Islet precursor cell (in vitro differentiated cells): ENCODE measurements around the gene ARID1A.
"Not testable (repeated sequence)": the region's sequence is repeated elsewhere in the genome, so short reads cannot be mapped to it uniquely, and the experiment has no call there.

ENCODE experiments used
- DNase-seq: peaks from one replicate; pipeline ENCODE4 v3.0.0-alpha.2; 2018

ARID1A gene

DNA sequence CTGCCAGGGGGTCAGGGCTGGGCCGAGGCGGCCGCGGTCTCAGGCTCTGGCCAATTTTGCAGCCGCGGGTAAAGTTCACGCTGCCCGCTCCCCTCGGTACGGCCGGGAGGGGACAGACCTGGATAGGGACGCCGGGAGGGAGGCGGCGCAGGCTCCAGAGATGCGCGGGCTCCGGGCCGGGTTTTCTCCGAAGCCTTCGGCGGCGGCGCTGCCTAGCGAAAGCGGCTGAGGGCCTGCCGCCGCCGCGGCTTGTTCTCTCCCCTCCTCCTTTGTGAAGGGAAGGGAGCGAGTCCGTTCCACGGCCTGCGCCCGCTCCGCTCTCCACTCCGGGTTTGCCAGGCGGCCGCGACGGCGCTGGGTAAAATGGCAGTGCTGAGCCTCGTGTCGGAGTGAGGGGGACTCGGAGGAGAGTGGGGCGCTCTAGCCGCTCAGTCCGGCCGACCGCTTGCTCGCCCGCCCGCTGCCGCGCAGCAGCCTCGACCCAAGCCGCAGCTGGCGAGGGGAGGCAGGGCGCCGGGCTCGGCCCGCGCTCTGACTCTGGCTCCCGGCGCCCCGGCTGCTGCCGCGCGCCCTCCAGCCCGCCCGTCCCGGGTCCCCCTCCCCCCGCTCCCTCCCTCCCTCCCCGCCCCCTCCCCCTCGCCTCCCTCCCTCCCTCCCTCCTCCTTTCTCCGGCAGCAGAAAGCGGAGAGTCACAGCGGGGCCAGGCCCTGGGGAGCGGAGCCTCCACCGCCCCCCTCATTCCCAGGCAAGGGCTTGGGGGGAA is at the start of gene ARID1A:
TSS of gene ARID1A (plus strand) at position 660 of the 763 bp plus-strand sequence. CDS start 389 bp downstream, outside the sequence.
- peak; percentile 98 for DNase-seq

- no peak for DNase-seq
Observed at GRCh38 chr1:26664802-26665201, 31.0 kb upstream of the ARID1A start.

GRCh38 chr1:26666855-26667254 is 29.0 kb upstream of the ARID1A start:
- DNase-seq: no peak

DNA sequence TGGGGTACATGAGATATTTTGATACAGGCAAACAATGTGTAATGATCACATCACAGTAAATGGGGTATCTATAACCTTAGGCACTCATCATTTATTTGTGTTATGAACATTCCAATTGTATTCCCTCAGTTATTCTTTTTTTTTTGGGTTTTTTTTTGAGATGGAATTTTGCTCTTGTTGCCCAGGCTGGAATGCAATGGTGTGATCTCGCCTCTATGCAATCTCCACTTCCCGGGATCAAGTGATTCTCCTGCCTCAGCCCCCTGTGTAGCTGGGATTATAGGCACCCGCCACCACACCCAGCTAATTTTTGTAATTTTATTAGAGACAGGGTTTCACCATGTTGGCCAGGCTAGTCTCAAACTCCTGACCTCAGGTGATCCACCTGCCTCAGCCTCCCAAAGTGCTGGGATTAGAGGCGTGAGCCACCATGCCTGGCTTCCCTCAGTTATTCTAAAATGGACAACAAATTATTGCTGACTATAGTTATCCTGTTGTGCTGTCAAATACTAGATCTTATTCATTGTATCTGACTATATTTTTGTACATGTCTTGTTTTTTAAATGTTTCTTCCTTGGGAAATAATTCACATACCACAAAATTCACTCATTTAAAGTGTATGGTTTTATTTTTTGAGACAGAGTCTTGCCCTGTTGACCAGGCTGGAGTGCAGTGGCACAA is 27.6 kb upstream of the ARID1A start:
- DNase-seq: not testable (repeated sequence)

DNA sequence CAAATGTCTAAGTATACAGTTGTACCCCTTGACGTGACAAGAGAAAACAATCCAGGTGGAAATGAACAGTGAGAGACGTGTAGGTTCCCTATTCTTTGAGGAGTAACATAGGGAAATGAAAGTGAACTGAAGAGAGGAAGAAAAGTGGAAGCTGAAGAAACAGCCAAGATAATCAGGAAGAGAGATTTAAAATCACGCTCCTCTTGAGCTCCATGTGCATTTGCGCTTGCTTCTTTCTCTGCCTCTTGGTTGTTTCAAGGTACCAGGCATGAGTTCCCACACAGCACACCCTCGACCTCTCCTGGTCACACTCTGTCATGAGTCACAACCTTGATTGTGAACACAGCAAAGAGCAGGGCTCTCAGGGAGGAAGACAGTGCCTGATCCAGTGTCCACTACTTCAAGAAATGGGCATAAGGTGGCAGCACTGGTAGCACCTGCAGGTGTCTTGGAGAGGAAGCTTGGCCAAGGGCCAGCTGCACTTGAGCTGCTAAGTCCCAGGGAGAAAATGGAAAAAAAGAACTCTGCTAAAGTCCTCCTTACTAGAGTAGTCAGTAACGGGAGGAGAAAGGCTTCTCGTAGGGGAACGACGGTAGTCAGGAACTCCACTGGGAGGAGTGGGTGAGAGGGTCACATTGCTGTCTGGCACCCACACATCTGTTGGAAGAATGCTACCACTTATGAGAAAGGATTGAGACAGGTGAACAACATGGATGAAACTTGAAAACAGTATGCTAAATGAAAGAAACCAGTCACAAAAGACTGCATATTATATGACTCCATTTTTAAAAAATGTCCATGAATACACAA is 18.3 kb upstream of the ARID1A start:
- peak; percentile 89 for DNase-seq

DNA sequence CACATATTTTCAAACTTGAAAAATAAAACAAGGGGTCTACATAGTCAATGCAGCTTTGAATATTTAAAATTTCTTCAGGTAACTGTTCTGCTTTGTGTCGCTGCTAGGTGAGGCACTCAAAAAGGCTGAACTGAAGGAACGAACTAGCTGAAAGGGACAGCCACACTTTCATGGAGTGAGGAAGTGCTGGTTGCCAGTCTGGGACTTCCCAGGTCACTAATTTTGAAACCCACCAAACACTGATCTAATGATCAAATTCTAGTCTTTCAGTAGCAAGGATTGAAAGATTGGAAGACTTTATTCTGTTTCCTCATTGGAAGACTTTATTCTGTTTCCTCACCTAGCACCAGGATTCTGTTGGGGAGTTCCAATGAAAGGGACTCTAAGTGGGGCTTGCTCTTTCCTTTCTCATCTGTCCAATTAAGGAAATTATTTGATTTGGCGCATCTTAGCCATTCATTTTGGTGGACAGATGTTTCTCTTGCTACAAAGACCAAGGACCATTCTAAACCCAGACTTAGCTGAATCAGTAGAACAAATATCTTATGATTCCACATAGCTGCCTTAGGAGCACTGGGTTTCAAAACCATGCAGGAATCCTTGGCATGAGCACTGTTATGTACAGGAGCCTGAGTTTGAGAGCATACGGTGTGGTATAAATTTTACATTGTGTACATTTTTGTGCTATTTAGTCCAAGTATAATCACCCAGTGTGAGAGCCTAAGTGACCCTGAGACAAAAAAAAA is 10.9 kb upstream of the ARID1A start:
- no peak for DNase-seq

DNA sequence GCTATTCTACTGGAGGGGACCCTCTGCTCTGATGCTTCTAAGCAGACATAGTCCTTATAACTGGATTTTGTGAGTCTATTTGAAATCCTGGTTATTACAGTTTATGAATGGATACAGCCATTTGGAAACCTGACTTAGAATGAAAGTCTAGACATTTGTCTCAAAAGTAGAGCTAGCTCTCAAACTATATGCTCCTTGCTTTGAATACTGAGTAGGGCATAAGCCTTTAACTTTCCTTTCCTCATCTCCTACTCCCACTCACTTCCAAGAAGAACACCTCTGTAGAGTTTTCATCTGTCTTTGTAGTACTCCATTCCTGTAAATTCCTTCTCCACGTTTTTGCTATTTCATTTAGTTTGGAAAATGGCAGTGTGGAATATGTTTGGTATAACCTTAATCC is 9.0 kb upstream of the ARID1A start:
- DNase-seq: no peak

GRCh38 chr1:26689504-26689903 is 6.3 kb upstream of the ARID1A start:
- no peak for DNase-seq

- no peak for DNase-seq
Observed at GRCh38 chr1:26690157-26690556, 5.7 kb upstream of the ARID1A start.

- no peak for DNase-seq
Observed at GRCh38 chr1:26690576-26691031, 5.2 kb upstream of the ARID1A start.

DNA sequence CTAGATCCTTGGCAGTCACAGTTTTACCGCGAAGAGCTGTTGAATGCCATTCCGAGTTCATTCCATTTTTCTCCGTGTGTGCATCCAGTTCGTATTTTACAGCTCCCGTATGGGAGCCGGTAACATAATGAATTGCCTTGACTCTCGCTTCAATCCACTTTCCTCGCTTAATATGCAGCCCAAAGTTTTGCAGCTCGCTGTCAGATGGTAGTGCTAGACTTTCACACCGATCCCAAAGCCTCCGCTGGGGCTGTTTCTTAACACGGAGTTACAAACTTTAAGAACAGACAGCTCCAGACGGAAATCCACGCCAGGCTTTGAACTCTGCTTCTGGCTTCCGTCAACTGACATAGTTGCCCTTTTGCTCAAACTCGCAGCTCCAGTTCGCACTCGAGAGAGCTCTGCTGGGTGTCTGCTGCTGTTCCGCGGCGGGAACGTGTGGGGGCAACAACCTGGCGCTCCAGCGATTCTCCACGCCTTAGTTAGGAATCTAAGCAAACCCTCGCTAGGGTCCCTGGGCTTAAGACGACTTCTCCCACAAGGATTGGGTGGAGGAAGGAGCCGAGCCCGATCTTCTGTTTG is 3.5 kb upstream of the ARID1A start:
- peak; percentile 96 for DNase-seq

DNA sequence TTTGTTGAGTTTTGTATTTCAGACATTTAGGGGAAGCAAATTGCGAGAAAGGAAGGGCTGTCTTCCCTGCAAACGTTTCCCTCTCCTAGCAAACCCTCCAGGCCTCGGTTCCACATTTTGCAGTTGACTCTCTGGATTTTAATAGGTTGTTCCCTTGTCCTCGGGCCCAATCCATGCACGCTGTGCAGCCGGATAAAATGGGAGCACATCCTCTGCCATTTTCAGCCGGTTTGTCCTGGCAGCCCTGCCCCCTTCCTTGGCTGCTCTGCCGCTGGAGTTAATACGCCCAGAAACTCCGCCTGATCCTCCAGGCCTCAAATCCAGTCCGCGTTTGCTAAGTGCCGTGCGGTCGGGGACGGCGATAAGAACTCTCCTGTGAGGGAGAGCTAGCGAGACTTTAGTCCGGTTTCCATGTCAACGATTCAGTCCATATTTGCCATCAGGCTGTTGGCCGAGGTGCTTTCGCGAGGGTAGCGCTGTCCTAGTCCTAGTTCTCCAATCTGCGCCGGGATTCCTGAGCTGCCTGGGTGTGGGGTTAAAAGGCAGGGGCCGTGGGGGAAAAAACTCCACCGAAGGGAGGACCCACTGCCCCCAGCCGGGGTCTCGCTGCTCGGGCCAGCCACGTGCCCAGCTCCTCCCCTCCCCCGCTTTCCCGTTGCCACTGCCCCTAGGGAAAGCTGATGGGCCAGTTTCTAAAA is 2.9 kb upstream of the ARID1A start:
- DNase-seq: peak; percentile 99

- DNase-seq: peak; percentile 85
Observed at GRCh38 chr1:26693599-26694572, 1.9 kb upstream of the ARID1A start.

DNA sequence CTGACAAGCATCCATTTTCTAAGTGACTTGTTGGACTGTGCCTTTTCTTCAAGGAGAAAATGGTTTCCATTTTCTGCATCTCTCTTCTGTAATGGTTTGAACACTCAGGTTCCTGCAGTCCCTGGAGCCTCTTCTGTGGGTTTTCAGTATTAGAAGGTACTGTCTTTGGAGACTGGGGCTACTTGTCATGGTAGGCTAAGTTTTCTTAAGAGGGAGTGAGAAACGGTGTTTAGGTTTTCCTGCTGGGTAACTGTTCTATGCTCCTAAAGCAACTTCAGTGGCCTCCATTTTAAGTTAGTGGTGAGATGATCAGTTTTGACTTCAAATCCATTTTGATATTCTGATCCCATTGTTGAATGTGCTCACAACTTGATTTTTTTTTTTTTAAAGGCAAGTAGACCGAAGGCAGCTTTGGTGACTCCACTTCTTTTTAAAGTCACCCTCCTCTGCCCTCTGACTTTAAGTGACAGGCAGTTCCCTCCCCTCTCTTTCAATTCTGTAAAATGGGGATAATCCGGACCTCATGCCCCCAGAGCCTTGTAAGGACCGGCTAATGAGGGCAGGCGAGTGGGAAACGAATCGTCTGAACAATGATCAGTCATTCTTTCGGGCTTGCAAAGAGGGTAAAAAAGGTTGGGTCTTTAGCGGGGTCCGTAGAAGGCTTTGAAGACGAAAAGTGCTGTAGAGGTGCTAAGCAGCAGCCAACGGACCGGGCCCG is 1.0 kb upstream of the ARID1A start:
- DNase-seq: no peak

GRCh38 chr1:26696119-26696653 is 371 bp downstream of the ARID1A start:
- no peak for DNase-seq

DNA sequence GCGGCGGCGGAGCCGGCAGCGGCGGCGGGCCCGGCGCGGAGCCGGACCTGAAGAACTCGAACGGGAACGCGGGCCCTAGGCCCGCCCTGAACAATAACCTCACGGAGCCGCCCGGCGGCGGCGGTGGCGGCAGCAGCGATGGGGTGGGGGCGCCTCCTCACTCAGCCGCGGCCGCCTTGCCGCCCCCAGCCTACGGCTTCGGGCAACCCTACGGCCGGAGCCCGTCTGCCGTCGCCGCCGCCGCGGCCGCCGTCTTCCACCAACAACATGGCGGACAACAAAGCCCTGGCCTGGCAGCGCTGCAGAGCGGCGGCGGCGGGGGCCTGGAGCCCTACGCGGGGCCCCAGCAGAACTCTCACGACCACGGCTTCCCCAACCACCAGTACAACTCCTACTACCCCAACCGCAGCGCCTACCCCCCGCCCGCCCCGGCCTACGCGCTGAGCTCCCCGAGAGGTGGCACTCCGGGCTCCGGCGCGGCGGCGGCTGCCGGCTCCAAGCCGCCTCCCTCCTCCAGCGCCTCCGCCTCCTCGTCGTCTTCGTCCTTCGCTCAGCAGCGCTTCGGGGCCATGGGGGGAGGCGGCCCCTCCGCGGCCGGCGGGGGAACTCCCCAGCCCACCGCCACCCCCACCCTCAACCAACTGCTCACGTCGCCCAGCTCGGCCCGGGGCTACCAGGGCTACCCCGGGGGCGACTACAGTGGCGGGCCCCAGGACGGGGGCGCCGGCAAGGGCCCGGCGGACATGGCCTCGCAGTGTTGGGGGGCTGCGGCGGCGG is 1.0 kb downstream of the ARID1A start:
- DNase-seq: peak; percentile 55

GRCh38 chr1:26697431-26697977 is 1.7 kb downstream of the ARID1A start:
- no peak for DNase-seq
